ENCODE measurements around the gene CCDC138. TPM values are rescaled to one million over a fixed set of nuclear protein-coding genes. Genes with fewer than 3 reads are reported as not detected.
"Not testable (repeated sequence)": the region's sequence is repeated elsewhere in the genome, so short reads cannot be mapped to it uniquely, and the experiment has no call there.

Gene CCDC138
- total and polyA plus RNA-seq, 2 of the 13 experiments (the other 11 are each of a cell fraction or from before 2014, with no cell fraction given), result 5.6 to 32.5 TPM

DNA sequence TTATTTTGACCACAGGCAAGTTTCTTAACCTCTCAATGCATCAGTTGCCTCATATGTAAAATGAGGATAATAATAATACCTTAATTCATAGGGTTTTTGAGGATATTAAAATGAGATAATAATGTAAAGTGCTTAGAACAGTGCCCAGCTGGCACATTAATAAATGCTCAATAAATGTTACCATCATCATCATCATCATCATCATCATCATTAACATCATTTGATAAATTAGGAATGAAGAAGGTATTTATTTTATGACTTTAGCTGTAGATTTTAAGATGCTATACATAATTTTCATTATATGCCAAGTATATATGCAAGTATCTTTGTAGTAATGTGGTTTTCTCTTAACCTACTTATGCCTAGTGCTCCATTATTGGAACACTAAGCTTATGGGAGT is 24.0 kb upstream of the CCDC138 start:
- peak; percentile 48; the same call in 1 of the 2 replicates for TF ChIP-seq CREB1 (IDR thresholded peaks at IDR 0.05)
- H3K27ac ChIP-seq (ENCODE audit: extremely low read length, insufficient read depth, low read length); H3K9me3 ChIP-seq (ENCODE audit: low read length); ATAC-seq; H3K4me3 ChIP-seq (replicated peaks in 1 of 3; ENCODE audit: insufficient read depth in 1 of 3, low read depth in 2 of 3, low read length in 3 of 3); intact Hi-C loops (cut with micrococcal nuclease; ENCODE audit: unreplicated experiment); H3K4me1 ChIP-seq (ENCODE audit: insufficient read depth, low read length); H3K79me2 ChIP-seq (ENCODE audit: insufficient read depth, low read length); FAIRE-seq; H3K9ac ChIP-seq (ENCODE audit: insufficient read depth, low read depth, low read length); BruUV-seq (replicated peaks); in situ Hi-C loops (cut with HindIII; ENCODE audit: extremely low pct_ligation_motif_present, low pct_unique_long_range_greater_than_20kb); H3K4me2 ChIP-seq (ENCODE audit: low read depth, low read length); H3K27me3 ChIP-seq (ENCODE audit: control insufficient read depth in 1 of 2, insufficient read depth in 2 of 2, low read length in 2 of 2); H2AFZ ChIP-seq (ENCODE audit: low read length); CTCF ChIA-PET (ENCODE audit: low intra/inter-chr PET ratio, low total read pairs); H4K20me1 ChIP-seq (ENCODE audit: insufficient read depth, low read length); POLR2A ChIA-PET; DNase-seq (ENCODE audit: low spot score); TF ChIP-seq CREB1 (CRISPR knock-in tag; IDR thresholded peaks at IDR 0.05): not testable (repeated sequence)
- H3K36me3 ChIP-seq (replicated peaks in 1 of 2; ENCODE audit: control insufficient read depth in 1 of 2, insufficient read depth in 2 of 2, low read length in 2 of 2), result peaks cover 20 to 41% of the 10 kb centered on the region in 2 experiments

DNA sequence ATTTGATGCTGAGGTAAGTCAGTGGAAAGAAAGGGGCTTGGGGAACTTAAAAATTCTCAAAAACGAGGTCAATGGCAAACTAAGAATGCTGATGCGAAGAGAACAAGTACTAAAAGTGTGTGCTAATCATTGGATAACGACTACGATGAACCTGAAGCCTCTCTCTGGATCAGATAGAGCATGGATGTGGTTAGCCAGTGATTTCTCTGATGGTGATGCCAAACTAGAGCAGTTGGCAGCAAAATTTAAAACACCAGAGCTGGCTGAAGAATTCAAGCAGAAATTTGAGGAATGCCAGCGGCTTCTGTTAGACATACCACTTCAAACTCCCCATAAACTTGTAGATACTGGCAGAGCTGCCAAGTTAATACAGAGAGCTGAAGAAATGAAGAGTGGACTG is 19.9 kb upstream of the CCDC138 start:
- POLR2A ChIA-PET; H3K27me3 ChIP-seq (ENCODE audit: control insufficient read depth in 1 of 2, insufficient read depth in 2 of 2, low read length in 2 of 2); ATAC-seq; H3K9me3 ChIP-seq (ENCODE audit: low read length); intact Hi-C loops (cut with micrococcal nuclease; ENCODE audit: unreplicated experiment); H3K4me2 ChIP-seq (ENCODE audit: low read depth, low read length); H3K4me3 ChIP-seq (replicated peaks in 1 of 3; ENCODE audit: insufficient read depth in 1 of 3, low read depth in 2 of 3, low read length in 3 of 3); CTCF ChIA-PET (ENCODE audit: low intra/inter-chr PET ratio, low total read pairs); H4K20me1 ChIP-seq (ENCODE audit: insufficient read depth, low read length); H3K4me1 ChIP-seq (ENCODE audit: insufficient read depth, low read length); H3K27ac ChIP-seq (ENCODE audit: extremely low read length, insufficient read depth, low read length); in situ Hi-C loops (cut with HindIII; ENCODE audit: extremely low pct_ligation_motif_present, low pct_unique_long_range_greater_than_20kb); FAIRE-seq; H2AFZ ChIP-seq (ENCODE audit: low read length); DNase-seq (ENCODE audit: low spot score); H3K9ac ChIP-seq (ENCODE audit: insufficient read depth, low read depth, low read length); H3K79me2 ChIP-seq (ENCODE audit: insufficient read depth, low read length): not testable (repeated sequence)
- WGBS (ENCODE audit: low lambda C conversion rate), result 95% methylated on average over 5 of the region's 5 CpGs
- TSS peak; percentile 16 for BruUV-seq (replicated peaks)
- peaks cover 20 to 50% of the 10 kb centered on the region in 2 experiments for H3K36me3 ChIP-seq (replicated peaks in 1 of 2; ENCODE audit: control insufficient read depth in 1 of 2, insufficient read depth in 2 of 2, low read length in 2 of 2)

DNA sequence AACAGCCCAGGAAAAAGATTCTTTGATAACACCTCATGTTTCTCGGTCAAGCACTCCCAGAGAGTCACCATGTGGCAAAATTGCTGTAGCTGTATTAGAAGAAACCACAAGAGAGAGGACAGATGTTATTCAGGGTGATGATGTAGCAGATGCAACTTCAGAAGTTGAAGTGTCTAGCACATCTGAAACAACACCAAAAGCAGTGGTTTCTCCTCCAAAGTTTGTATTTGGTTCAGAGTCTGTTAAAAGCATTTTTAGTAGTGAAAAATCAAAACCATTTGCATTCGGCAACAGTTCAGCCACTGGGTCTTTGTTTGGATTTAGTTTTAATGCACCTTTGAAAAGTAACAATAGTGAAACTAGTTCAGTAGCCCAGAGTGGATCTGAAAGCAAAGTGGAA is 18.7 kb upstream of the CCDC138 start:
- not testable (repeated sequence) for H3K79me2 ChIP-seq (ENCODE audit: insufficient read depth, low read length); FAIRE-seq

More for the DNA sequence above, 18.7 kb upstream of the CCDC138 start:
- BruUV-seq (replicated peaks); H2AFZ ChIP-seq (ENCODE audit: low read length); H3K27ac ChIP-seq (ENCODE audit: extremely low read length, insufficient read depth, low read length); DNase-seq (ENCODE audit: low spot score); H3K9ac ChIP-seq (ENCODE audit: insufficient read depth, low read depth, low read length); intact Hi-C loops (cut with micrococcal nuclease; ENCODE audit: unreplicated experiment); in situ Hi-C loops (cut with HindIII; ENCODE audit: extremely low pct_ligation_motif_present, low pct_unique_long_range_greater_than_20kb); H3K4me2 ChIP-seq (ENCODE audit: low read depth, low read length); POLR2A ChIA-PET; H3K4me3 ChIP-seq (replicated peaks in 1 of 3; ENCODE audit: insufficient read depth in 1 of 3, low read depth in 2 of 3, low read length in 3 of 3); ATAC-seq; H4K20me1 ChIP-seq (ENCODE audit: insufficient read depth, low read length); H3K9me3 ChIP-seq (ENCODE audit: low read length); H3K27me3 ChIP-seq (ENCODE audit: control insufficient read depth in 1 of 2, insufficient read depth in 2 of 2, low read length in 2 of 2); CTCF ChIA-PET (ENCODE audit: low intra/inter-chr PET ratio, low total read pairs); H3K4me1 ChIP-seq (ENCODE audit: insufficient read depth, low read length): not testable (repeated sequence)
- peaks cover 21 to 58% of the 10 kb centered on the region in 2 experiments for H3K36me3 ChIP-seq (replicated peaks in 1 of 2; ENCODE audit: control insufficient read depth in 1 of 2, insufficient read depth in 2 of 2, low read length in 2 of 2)
- WGBS (ENCODE audit: low lambda C conversion rate), result 97% methylated on average over 2 of the region's 2 CpGs

Measured in HepG2 (cell line).